Renal pelvis (tissue), 4 donors: Measurements from ENCODE around the gene CDK6. TPM values are rescaled to one million over a fixed set of nuclear protein-coding genes. Genes with fewer than 3 reads are reported as not detected.

Experiments
- DNase-seq: peaks from one replicate; pipeline ENCODE4 v3.0.0-alpha.2; 2013
- polyA plus RNA-seq, 3 donors: library from polyadenylated mRNA; unstranded; fragments of 120-200 nt; gene quantifications; one replicate each; pipeline ENCODE4 v1.2.1, GENCODE V29; 2013; ENCODE audit not compliant: insufficient read length in 3 of 3

The CDK6 gene
- polyA plus RNA-seq, 3 donors, result 40.0 to 41.7 (median 40.3) TPM

- no peak for DNase-seq
Measured at GRCh38 chr7:92602352-92603088, 233.9 kb downstream of the CDK6 start.

- no peak for DNase-seq
Measured at GRCh38 chr7:92598310-92598981, 237.9 kb downstream of the CDK6 start.

DNA sequence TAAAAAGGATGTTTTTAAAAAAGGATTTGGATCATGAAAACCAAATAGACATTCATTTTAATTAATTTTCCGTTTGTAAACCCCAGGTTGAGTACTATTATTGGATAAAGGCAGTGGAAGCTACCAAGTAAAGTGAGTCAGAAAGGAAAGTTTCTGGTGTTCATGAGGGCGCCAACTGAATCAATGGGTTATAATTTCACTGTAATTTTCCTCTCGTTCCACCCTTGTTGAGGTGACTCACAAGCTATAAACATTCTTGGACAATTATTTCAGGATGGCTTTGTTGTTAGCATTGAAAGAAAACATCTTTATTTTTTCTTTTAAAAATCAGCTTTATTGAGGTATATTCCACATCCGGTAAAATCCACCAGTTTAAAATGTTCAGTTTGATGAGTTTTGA lies 241.1 kb downstream of the CDK6 start:
- no peak for DNase-seq

- DNase-seq, result no peak
Measured at GRCh38 chr7:92594746-92595145, 241.6 kb downstream of the CDK6 start.

DNA sequence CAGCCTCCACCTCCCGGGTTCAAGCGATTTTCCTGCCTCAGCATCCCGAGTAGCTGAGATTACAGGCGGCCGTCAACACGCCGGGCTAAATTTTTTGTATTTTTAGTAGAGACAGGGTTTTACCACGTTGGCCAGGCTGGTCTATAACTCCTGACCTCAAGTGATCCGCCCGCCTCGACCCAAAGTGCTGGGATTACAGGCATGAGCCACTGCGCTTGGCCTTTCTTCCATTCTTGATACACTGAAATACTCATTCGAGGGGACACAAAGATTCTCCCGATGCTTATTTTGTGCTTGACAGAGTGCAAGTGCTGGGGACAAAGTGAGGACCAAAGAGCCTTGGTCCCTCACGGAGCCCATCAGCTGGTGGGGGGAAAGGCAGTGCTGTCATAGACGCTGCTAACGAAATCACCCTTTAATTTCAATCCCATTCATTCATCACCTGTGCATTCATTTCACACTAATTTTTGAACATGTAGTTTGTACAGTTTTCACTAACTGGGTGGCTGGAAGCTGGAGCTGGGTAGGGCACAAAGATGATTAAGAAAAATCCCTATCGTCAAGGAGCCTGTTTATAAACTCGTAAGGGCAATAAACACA lies 245.6 kb downstream of the CDK6 start:
- DNase-seq, result no peak

DNA sequence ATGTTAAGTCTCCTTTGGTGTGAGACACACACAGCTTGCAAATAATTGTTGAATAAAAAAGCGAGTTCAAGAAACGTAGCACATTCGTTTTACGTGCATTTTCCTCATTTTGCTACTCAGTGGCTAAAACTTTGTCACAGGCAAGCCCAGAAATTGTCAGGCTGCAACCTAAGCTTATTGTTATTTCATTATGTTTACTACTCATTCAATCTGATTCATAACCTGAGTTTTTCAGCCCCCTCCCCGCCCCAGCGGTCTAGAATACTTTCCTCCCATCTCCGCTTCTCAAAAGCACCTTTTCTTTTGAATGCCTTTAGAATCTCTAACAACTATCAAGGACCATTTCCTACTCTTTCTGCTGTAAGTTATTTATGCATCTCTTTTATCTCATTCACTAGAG lies 247.3 kb downstream of the CDK6 start:
- no peak for DNase-seq

DNA sequence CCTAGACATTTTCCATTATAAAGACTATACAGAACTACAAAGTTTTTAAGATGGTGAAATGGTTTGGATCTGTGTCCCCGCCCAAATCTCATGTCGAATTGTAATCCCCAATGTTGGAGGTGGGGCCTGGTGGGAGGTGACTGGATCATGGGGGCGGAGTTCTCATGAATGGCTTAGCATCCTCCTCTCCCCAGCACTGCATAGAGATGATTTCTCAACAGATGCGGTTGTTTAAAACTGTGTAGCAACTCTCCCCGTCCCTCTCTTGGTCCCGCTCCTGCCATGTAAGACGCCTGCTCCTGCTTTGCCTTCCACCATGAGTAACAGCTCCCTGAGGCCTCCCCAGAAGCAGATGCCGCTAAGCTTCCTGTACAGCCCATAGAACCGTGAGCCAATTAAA lies 247.8 kb downstream of the CDK6 start:
- no peak for DNase-seq

DNA sequence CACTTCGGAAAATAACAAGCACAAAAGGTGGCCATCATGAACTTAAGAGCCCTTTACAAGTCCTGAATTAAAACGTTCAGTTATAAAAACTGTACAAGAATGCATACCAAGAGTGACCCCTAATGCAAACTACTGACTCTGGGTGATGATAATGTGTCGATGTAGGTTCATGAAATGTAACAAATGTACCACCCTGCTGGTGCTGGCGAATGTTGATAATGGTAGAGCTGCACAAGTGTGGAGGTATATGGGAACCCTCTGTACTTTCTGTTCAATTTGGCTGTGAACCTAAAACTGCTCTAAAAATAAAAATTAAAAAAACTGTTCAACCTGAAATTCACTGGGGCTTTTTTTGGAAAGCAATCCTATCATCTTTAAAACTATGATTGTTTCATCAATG lies 249.5 kb downstream of the CDK6 start:
- no peak for DNase-seq

DNA sequence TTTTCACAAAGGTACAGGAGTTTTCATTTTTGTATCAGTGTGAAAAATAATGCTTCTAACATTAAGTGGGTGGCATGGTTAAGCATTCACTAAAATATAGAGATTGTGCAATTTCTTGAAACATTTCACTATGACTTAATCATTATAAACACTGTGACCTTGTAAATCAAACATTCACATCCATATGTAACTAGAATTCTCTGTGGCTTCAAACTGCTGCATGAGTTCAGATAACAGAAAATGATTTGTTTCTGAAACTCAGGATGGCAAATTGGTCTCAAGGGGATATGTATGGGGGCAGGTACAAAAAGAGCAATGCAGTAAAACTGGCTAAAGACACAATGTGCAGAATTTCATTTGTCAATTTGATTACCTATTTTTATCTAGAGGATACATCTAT lies 250.0 kb downstream of the CDK6 start:
- no peak for DNase-seq

- DNase-seq, result no peak
Measured at GRCh38 chr7:92584953-92585352, 251.4 kb downstream of the CDK6 start.

- no peak for DNase-seq
Measured at GRCh38 chr7:92582948-92583347, 253.4 kb downstream of the CDK6 start.

DNA sequence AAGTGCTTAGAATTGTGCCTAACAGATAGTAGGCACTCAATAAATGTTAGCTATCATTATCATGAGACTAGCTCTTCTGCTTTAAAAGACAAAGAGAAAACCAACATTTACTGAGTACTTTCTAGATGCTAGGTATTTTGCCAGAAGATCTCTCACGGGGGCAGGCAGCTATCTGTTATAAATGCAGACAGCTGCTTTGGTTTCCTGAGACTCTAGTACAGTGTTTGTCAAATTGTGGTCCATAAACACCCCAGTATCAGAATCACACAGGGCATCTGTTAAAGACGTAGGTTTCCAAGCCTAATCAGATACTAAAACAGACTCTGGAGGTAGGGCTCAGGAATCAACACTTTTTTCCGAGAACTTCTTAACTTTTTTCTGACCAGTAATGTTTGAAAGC lies 260.1 kb downstream of the CDK6 start:
- DNase-seq, result no peak

GRCh38 chr7:92569137-92569536 lies 267.2 kb downstream of the CDK6 start:
- no peak for DNase-seq

DNA sequence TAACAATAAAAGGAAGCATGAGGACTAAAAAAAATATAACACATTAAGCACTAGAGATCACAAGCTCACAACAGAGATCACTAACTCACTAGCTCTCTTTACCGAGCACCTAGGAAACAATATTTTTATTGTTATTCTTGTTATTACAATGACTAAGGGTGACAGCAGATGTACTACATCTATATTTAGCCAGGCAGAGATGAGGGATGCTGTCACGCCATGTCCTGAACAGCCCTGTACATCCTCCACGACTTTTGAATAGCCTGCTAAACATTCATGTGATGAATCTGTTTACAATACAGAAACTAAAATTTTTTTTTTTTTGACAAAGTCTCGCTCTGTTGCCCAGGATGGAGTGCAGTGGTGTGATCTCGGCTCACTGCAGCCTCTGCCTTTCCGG lies 268.9 kb downstream of the CDK6 start:
- no peak for DNase-seq

- no peak for DNase-seq
Measured at GRCh38 chr7:92563345-92563744, 273.0 kb downstream of the CDK6 start.

DNA sequence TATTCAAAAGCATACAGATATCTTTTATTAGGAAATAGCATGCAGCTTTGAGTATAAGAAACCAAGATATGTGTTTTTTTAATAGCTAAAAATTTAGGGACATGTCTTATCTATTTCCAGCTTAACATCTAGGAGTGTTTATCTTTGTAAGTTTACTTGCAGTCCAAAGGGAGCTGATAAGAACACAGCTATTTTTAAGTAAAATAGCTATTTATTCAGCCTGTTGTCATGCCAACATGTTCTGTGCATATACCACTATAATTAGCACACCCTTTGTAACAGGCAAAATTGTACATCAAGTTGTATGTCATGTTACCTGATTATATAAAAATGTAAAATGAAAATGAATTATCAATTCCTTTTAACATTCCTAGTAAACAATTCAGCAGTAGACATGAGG lies 275.8 kb downstream of the CDK6 start:
- DNase-seq, result no peak

GRCh38 chr7:92557808-92558362 lies 278.5 kb downstream of the CDK6 start:
- DNase-seq, result no peak

GRCh38 chr7:92557249-92557648 lies 279.1 kb downstream of the CDK6 start:
- no peak for DNase-seq

Other genes starting within 250 kb of the CDK6 start
- gene FAM133B, start 246.2 kb downstream of the CDK6 start, polyA plus RNA-seq, result 10 to 100 TPM; 38.9 to 51.2 (median 50.7) TPM